ENCODE data around the gene CDK5.

DNA sequence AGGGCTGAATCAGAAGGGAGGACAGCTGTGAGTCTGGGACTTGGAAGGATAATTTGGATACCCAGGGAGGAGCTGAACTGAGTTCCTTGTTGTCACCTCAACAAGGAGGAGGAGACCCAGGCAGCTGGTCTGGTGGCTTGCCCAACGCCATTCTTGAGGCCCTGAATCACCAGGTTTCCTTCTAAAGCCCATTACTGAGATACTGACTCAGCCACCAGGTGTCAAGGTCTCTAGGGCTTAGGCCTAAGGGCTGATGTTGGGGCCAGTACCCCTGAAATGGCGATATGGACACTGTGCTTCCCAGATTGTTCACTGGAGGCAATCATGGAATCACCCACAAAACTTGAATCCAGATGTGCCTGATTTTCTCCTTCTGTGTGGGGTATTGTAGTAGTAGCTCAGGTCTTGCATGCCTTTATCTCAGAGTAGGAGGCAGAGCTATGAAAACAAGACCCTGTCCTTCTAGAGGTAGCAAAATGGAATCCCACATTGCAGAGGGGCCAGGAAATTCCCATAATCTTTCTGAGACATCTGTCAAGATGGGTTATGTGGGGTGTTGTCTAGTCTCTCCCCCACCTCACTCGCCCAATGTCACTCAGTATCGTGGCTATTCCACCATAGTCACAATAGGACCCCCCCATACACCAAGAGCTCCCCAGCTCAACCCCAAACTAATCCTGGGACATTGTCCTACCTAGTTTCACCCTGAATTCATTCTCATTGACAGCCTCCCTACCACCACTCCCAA, 31.6 kb downstream of the CDK5 start:
- TF ChIP-seq, protein P1, sequence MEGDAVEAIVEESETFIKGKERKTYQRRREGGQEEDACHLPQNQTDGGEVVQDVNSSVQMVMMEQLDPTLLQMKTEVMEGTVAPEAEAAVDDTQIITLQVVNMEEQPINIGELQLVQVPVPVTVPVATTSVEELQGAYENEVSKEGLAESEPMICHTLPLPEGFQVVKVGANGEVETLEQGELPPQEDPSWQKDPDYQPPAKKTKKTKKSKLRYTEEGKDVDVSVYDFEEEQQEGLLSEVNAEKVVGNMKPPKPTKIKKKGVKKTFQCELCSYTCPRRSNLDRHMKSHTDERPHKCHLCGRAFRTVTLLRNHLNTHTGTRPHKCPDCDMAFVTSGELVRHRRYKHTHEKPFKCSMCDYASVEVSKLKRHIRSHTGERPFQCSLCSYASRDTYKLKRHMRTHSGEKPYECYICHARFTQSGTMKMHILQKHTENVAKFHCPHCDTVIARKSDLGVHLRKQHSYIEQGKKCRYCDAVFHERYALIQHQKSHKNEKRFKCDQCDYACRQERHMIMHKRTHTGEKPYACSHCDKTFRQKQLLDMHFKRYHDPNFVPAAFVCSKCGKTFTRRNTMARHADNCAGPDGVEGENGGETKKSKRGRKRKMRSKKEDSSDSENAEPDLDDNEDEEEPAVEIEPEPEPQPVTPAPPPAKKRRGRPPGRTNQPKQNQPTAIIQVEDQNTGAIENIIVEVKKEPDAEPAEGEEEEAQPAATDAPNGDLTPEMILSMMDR (IDR thresholded peaks at IDR 0.05; ENCODE audit: low read length) = no peak
- TF ChIP-seq EZH2 (IDR thresholded peaks at IDR 0.05; ENCODE audit: borderline replicate concordance, low read length) = no peak
